Stimulated activated CD4-positive, alpha-beta T cell treated with anti-CD3 and anti-CD28 coated beads, Interleukin-4, amount 100 ng/mL, for 48 hours (primary cell): Measurements from ENCODE around the gene LONP2.
"Not testable (repeated sequence)": the region's sequence is repeated elsewhere in the genome, so short reads cannot be mapped to it uniquely, and the experiment has no call there.

Experiments
- DNase-seq, 2 donors: peaks; one replicate each; pipeline ENCODE4 v3.0.0-alpha.2; 2020; ENCODE audit warnings: low read depth in 2 of 2

The LONP2 gene

GRCh38 chr16:48386559-48387312, 142.6 kb downstream of the LONP2 start:
- DNase-seq: no peak

GRCh38 chr16:48392407-48392806, 148.3 kb downstream of the LONP2 start:
- DNase-seq: no peak

GRCh38 chr16:48393485-48394354, 149.6 kb downstream of the LONP2 start:
- DNase-seq: peak in 1 of 2 donors; percentile 8

- no peak for DNase-seq
Measured at GRCh38 chr16:48394355-48394703, 150.2 kb downstream of the LONP2 start.

GRCh38 chr16:48395375-48395774, 151.3 kb downstream of the LONP2 start:
- DNase-seq: no peak

GRCh38 chr16:48402547-48402946, 158.4 kb downstream of the LONP2 start:
- DNase-seq: not testable (repeated sequence)

- DNase-seq: no peak
Measured at GRCh38 chr16:48405153-48405552, 161.1 kb downstream of the LONP2 start.

GRCh38 chr16:48405907-48406306, 161.8 kb downstream of the LONP2 start:
- no peak for DNase-seq
